Skin epidermis (tissue), 12 donors: ENCODE results near the gene PIMREG.

Experiments used
- H3K27ac ChIP-seq, 21 experiments: fragments of 200-600 bp; sonication (generic) in 11 of 21; one replicate each; pipeline ENCODE4 v1.5.0; 2020; ENCODE audit warnings: mild to moderate bottlenecking in 3 of 21, inconsistent platforms in 2 of 21, moderate library complexity in 2 of 21
- H3K4me3 ChIP-seq, 7 experiments: fragments of 200-600 bp; sonication (generic) in 2 of 7; one replicate each; pipeline ENCODE4 v1.5.0; 2020; ENCODE audit warnings: inconsistent platforms in 2 of 7, mild to moderate bottlenecking in 2 of 7, moderate library complexity in 1 of 7

The PIMREG gene

DNA sequence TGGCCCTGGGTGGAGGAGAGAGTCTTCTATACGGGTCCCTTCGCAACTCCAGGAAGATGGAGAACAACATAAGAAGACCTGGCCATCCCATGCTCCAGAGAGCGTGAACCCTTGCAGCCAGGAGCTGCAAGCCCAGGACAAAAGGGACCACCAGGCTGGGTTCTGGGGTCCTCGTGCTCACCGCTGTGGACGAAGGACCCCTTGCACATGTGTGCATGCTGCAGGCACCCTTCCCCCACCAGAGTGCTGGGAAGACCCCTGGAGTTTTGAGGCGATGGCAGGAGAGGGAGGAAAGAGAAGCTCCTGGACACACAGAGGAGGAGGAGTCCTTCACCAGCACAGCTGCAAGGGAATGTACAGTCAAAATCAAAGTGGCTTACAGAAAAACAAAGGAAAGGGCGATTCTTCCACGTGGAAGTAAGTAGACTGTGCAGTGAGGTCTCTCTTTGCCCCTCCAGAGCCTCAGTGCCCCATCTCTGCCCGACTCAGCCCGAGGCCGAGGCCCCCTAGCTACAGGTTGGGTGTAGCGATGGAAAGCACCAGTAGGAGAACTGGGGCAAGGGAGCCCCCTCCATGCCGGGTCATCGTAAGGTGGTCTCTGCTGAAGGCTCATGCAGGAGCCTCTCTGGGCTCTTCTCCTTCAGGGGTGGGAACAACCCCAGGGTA, 51.3 kb downstream of the PIMREG start:
- no peak overlapping the region for H3K4me3 ChIP-seq
- H3K27ac ChIP-seq, result no peak overlapping the region

DNA sequence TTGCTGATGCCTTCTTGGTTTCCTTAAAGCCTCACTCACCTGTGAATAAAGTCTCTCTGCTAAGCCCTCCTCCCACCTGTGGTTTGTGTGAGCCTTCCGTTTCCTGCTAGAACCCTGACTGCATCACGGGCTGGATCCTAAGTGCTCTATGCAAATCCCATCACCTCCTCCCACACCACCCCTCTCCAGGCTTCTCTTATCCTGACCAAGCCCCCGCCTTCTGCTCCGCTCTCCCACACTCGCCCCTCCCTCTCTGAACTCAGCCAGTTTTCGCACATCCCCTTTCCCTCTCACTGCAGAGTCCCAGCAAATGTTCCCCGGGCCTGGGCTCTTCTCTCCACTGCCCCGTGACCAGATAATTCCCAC, 51.8 kb downstream of the PIMREG start:
- H3K27ac ChIP-seq, result no peak overlapping the region
- H3K4me3 ChIP-seq, result no peak overlapping the region

DNA sequence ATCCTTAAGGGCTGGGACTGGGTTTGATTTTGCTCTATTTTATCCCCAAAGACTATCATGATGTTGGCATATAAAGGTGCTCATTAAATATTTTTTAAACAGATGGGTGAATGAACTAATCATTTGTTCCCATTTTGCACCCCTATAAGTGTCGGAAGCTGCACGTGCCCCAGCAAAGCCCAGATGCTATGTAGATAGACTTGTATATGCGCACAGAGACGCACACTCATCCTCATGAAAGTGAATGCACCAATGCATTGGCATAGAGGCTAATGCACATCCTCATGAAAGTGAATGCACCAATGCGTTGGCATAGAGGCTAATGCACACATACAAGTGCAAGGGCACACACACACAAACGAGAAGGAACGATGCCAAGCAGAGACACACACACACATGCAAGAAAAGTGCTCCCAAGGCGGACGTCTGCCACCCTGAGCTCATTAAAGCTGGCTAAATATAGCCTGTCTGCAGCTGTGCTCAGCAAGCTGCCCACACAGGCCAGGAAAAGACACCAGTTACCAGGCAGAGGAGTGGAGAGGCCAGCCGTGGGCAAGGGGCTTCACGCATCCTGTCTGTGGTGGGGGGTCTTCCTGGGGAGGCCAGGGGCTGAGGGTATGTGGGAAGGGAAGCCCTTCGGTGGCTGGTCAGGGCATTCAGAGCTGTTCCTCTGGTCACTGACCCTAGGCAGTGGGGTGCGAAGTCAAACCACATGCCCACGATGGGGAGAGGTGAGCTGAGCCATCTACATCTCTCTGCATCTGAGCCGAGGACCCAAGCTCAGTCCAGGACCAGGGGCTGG, 52.6 kb downstream of the PIMREG start:
- Histone ChIP-seq H3K27ac (no peak overlapping the region), H3K4me3 (no peak overlapping the region)

DNA sequence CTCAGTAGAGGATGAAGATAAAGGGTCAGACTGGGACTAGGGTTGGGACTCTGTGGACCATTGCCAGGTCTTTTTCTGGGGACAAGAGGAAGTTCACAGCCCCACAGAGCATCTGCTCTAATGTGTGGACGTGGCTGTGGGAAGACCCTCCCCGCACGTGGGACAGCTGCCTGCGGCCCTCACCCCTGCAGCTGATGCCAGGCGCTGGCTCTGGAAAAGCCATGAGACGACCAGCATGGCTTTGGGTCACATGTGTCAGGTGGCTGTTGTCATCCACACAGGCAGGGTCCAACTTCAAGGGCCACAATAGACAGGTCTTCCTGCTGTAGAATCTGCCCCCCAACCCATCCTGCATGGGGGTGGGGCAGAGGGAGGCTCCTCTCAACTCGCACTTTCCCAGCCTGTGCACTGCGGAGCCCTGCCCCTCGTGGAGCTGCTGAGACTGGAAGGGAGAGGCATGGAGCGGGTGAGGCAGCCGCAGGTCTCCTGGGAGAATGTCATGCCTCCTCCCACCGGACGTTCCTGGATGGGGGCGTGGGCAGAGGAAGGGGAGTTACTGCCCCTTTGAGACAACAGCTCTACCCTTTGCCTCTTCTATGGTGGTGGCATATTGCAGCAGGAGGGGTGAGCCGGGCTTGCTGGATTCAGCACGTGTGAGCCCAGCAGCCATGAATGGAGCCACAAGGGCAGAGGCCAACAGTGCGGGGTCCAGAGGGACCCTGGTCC, 53.4 kb downstream of the PIMREG start:
- H3K4me3 ChIP-seq, result no peak overlapping the region
- no peak overlapping the region for H3K27ac ChIP-seq

DNA sequence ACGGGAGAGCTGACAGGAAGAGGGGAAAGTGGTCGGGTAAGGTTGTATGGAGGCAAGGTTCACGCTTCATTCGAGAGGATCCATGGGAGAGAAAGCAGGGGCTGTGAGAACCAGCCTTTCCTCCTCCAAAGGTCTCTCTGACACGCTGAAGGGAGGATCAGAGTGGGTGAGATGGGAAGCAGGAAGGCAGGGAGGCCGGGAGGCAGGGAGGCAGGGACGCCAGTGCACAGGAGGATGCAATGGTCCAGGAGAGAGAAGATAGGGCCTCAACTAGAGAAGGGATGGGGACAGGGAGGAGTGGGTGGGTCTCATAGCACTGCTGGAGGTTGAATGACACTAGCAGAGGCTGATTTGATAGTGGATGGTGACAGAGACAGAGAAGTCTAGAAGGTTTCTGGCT, 54.1 kb downstream of the PIMREG start:
- Histone ChIP-seq H3K27ac (no peak overlapping the region), H3K4me3 (no peak overlapping the region)

DNA sequence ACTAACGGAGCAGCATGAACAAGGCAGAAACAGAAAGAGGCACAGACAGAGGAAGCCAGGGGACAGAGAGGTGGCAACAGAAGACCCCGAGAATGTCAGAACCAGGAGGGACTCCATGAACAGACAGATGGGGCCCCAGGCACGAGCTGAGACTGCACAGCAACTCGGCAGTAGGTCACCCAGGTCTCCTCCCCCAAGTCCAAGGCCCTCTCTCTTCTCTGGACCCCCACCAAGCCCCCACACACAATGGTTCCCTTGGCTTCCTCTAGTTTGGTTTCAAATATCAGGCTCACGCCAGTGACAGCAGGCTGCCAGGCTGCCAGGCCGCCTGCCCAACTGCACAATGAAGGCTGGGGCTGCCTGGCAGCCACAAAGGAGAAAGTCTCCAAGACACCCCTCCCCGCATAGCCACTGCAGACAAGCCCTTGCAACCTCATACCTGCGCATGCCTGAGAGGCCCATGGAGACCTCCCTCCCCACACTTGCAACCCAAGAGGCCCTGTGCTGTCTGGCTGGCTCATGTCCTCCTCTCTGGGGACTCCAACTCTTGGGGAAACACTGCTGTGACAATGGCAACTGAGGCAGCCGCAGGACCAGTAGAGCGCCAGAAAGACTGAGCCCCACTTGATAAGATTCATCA, 54.8 kb downstream of the PIMREG start:
- H3K27ac ChIP-seq, result no peak overlapping the region
- no peak overlapping the region for H3K4me3 ChIP-seq
